ENCODE data around the gene NPAS2.
A peak's percentile ranks its signal among the peaks of the same experiment; 100 is the strongest.

The NPAS2 gene

GRCh38 chr2:100948942-100949811 lies 129.2 kb downstream of the NPAS2 start:
- DNase-seq: no peak

GRCh38 chr2:100952512-100952911 lies 132.6 kb downstream of the NPAS2 start:
- DNase-seq: no peak

GRCh38 chr2:100953406-100954043 lies 133.6 kb downstream of the NPAS2 start:
- no peak for DNase-seq

GRCh38 chr2:100954044-100954420 lies 134.1 kb downstream of the NPAS2 start:
- DNase-seq: no peak

- no peak for DNase-seq
Observed at GRCh38 chr2:100955226-100955625, 135.3 kb downstream of the NPAS2 start.

- DNase-seq: no peak
Observed at GRCh38 chr2:100956081-100956480, 136.1 kb downstream of the NPAS2 start.

- DNase-seq: peak; percentile 7
Observed at GRCh38 chr2:100957996-100958653, 138.2 kb downstream of the NPAS2 start.

GRCh38 chr2:100959225-100959880 lies 139.4 kb downstream of the NPAS2 start:
- DNase-seq: no peak

GRCh38 chr2:100960688-100961087 lies 140.7 kb downstream of the NPAS2 start:
- DNase-seq: no peak

GRCh38 chr2:100962366-100963025 lies 142.6 kb downstream of the NPAS2 start:
- DNase-seq: no peak

- DNase-seq: no peak
Observed at GRCh38 chr2:100963026-100963375, 143.1 kb downstream of the NPAS2 start.

- no peak for DNase-seq
Observed at GRCh38 chr2:100964222-100964621, 144.3 kb downstream of the NPAS2 start.

- DNase-seq: no peak
Observed at GRCh38 chr2:100964681-100965169, 144.8 kb downstream of the NPAS2 start.

- DNase-seq: no peak
Observed at GRCh38 chr2:100965596-100965995, 145.7 kb downstream of the NPAS2 start.

GRCh38 chr2:100967716-100968115 lies 147.8 kb downstream of the NPAS2 start:
- no peak for DNase-seq

GRCh38 chr2:100968146-100969145 lies 148.5 kb downstream of the NPAS2 start:
- DNase-seq: no peak

- DNase-seq: no peak
Observed at GRCh38 chr2:100969998-100970397, 150.1 kb downstream of the NPAS2 start.

- no peak for DNase-seq
Observed at GRCh38 chr2:100971221-100971620, 151.3 kb downstream of the NPAS2 start.

- no peak for DNase-seq
Observed at GRCh38 chr2:100972452-100972851, 152.5 kb downstream of the NPAS2 start.

- no peak for DNase-seq
Observed at GRCh38 chr2:100974712-100975520, 155.0 kb downstream of the NPAS2 start.

- DNase-seq: no peak
Observed at GRCh38 chr2:100975521-100975785, 155.5 kb downstream of the NPAS2 start.

All from NCI-H226 (cell line).